HG03025 (cell line): ENCODE data around the gene ZNF346.

Experiments used
- ATAC-seq: cut with Tn5 transposase; IDR thresholded peaks from one replicate; pipeline ENCODE4 v1.9.1; 2021; ENCODE audit warnings: mild to moderate bottlenecking, moderate library complexity; ENCODE audit not compliant: unreplicated experiment, low FRiP score

The ZNF346 gene

GRCh38 chr5:177065491-177065890 is 43.0 kb downstream of the ZNF346 start:
- no peak for ATAC-seq

- ATAC-seq = no peak
These were observed 43.7 kb downstream of the ZNF346 start for GRCh38 chr5:177066224-177066623.

GRCh38 chr5:177067503-177067902 is 45.0 kb downstream of the ZNF346 start:
- ATAC-seq = no peak

- no peak for ATAC-seq
These were observed 48.2 kb downstream of the ZNF346 start for GRCh38 chr5:177070536-177071191.

GRCh38 chr5:177071666-177072385 is 49.3 kb downstream of the ZNF346 start:
- ATAC-seq = no peak

GRCh38 chr5:177077335-177077734 is 54.8 kb downstream of the ZNF346 start:
- ATAC-seq = no peak

GRCh38 chr5:177079606-177080005 is 57.1 kb downstream of the ZNF346 start:
- ATAC-seq = no peak

GRCh38 chr5:177080265-177080664 is 57.8 kb downstream of the ZNF346 start:
- no peak for ATAC-seq

- ATAC-seq = no peak
These were observed 59.4 kb downstream of the ZNF346 start for GRCh38 chr5:177081859-177082258.

- ATAC-seq = no peak
These were observed 60.9 kb downstream of the ZNF346 start for GRCh38 chr5:177083357-177083756.

GRCh38 chr5:177084175-177084574 is 61.7 kb downstream of the ZNF346 start:
- ATAC-seq = no peak

GRCh38 chr5:177085985-177086653 is 63.6 kb downstream of the ZNF346 start:
- ATAC-seq = no peak

GRCh38 chr5:177086654-177087397 is 64.3 kb downstream of the ZNF346 start, which contains the start of gene FGFR4:
TSS of gene FGFR4 (plus strand) at chr5:177086915. CDS start at chr5:177089603, 2,688 bp downstream.
- no peak for ATAC-seq

GRCh38 chr5:177087398-177088005 is 65.0 kb downstream of the ZNF346 start:
- ATAC-seq = no peak

GRCh38 chr5:177089127-177089526 is 66.6 kb downstream of the ZNF346 start:
- ATAC-seq = no peak

- ATAC-seq = no peak
These were observed 67.5 kb downstream of the ZNF346 start for GRCh38 chr5:177089825-177090641.

- no peak for ATAC-seq
These were observed 68.3 kb downstream of the ZNF346 start for GRCh38 chr5:177090813-177091212.

GRCh38 chr5:177091232-177091631 is 68.7 kb downstream of the ZNF346 start:
- ATAC-seq = no peak
